Keratinocyte (primary cell): ENCODE measurements around the gene COPS8. TPM values are rescaled to one million over a fixed set of nuclear protein-coding genes. Genes with fewer than 3 reads are reported as not detected.

ENCODE experiments used
- DNase-seq: peaks from one replicate; pipeline ENCODE4 v3.0.0-alpha.2; 2011; ENCODE audit warnings: low read depth, missing footprints, low spot score
- FAIRE-seq: peaks from 2 replicates; lab custom pipeline; 2011; peaks lifted over from hg19 to GRCh38; lab: Jason Lieb, UNC
- H2AFZ ChIP-seq: 2 replicates; pipeline ENCODE4 v1.6.0; 2012; ENCODE audit warnings: low read length, control low read depth, inconsistent platforms; ENCODE audit not compliant: control insufficient read depth
- H3K27ac ChIP-seq: 2 replicates; pipeline ENCODE4 v1.5.1; 2011; ENCODE audit warnings: low read length; ENCODE audit not compliant: control insufficient read depth, insufficient read depth
- H3K27me3 ChIP-seq: 3 replicates; pipeline ENCODE4 v1.6.0; 2011; ENCODE audit warnings: low read length; ENCODE audit not compliant: control insufficient read depth, insufficient read depth; ENCODE audit errors: extremely low read depth
- H3K36me3 ChIP-seq, 2 experiments: 2 replicates in 1 of 2; 3 replicates in 1 of 2; pipeline ENCODE4 v1.5.1; 2011; ENCODE audit warnings: low read length in 2 of 2, mild to moderate bottlenecking in 1 of 2; ENCODE audit not compliant: control insufficient read depth in 2 of 2, insufficient read depth in 2 of 2; ENCODE audit errors: extremely low read depth in 1 of 2
- H3K4me1 ChIP-seq: 3 replicates; pipeline ENCODE4 v1.5.1; 2011; ENCODE audit warnings: low read length; ENCODE audit not compliant: control insufficient read depth, insufficient read depth; ENCODE audit errors: extremely low read depth
- H3K4me2 ChIP-seq: 3 replicates; pipeline ENCODE4 v1.6.0; 2011; ENCODE audit warnings: low read depth, low read length; ENCODE audit not compliant: control insufficient read depth, insufficient read depth; ENCODE audit errors: extremely low read depth
- H3K4me3 ChIP-seq, 3 experiments: fragments of 200-600 bp in 1 of 3; sonication (generic) in 1 of 3; 2 replicates in 2 of 3; 3 replicates in 1 of 3; pipeline ENCODE4 v1.5.1; 2011 to 2016; ENCODE audit warnings: low read length in 3 of 3, mild to moderate bottlenecking in 3 of 3, control low read depth in 2 of 3, inconsistent platforms in 1 of 3, low read depth in 1 of 3, mixed read lengths in 1 of 3, mixed run types in 1 of 3, moderate library complexity in 1 of 3; ENCODE audit not compliant: control insufficient read depth in 2 of 3, insufficient read depth in 2 of 3; ENCODE audit errors: extremely low read depth in 1 of 3
- H3K79me2 ChIP-seq: 2 replicates; pipeline ENCODE4 v1.6.0; 2012; ENCODE audit warnings: low read length; ENCODE audit not compliant: control insufficient read depth, insufficient read depth
- H3K9ac ChIP-seq: 3 replicates; pipeline ENCODE4 v1.6.0; 2011; ENCODE audit warnings: low read length; ENCODE audit not compliant: control insufficient read depth, insufficient read depth; ENCODE audit errors: extremely low read depth
- H3K9me1 ChIP-seq: 3 replicates; pipeline ENCODE4 v1.6.0; 2011; ENCODE audit warnings: low read length; ENCODE audit not compliant: control insufficient read depth, insufficient read depth; ENCODE audit errors: extremely low read depth
- H3K9me3 ChIP-seq: 2 replicates; pipeline ENCODE4 v1.5.1; 2012; ENCODE audit warnings: low read depth, low read length; ENCODE audit not compliant: control insufficient read depth
- H4K20me1 ChIP-seq: 3 replicates; pipeline ENCODE4 v1.6.0; 2011; ENCODE audit warnings: low read length; ENCODE audit not compliant: control insufficient read depth, insufficient read depth; ENCODE audit errors: extremely low read depth
- CTCF ChIP-seq, 3 experiments: IDR thresholded peaks in 1 of 3; conservative IDR thresholded peaks in 1 of 3; optimal IDR thresholded peaks in 1 of 3; 2 replicates in 2 of 3; 3 replicates in 1 of 3; pipeline versions ENCODE3 to v1.5.1; 2011; ENCODE audit warnings: low read length in 3 of 3, mild to moderate bottlenecking in 3 of 3, moderate library complexity in 2 of 3, control low read depth in 1 of 3, inconsistent platforms in 1 of 3; ENCODE audit not compliant: insufficient read depth in 2 of 3; ENCODE audit errors: extremely low read depth in 1 of 3
- EZH2 ChIP-seq: IDR thresholded peaks from one replicate; pipeline ENCODE4 v1.6.1; 2012; ENCODE audit warnings: inconsistent platforms, mild to moderate bottlenecking, low read length, moderate library complexity
- dilution Hi-C: fragments of 300-500 bp; cut with MboI; formaldehyde crosslinking; loops from one replicate; pipeline ENCODE4 v1.7.0; 2020; ENCODE audit warnings: low sequenced_read_pairs; ENCODE audit not compliant: extremely low pct_ligation_motif_present
- polyA plus RNA-seq, 5 experiments: library from polyadenylated mRNA; depleted of rRNA in 3 of 5; stranded (reverse) in 3 of 5; stranded (forward) in 1 of 5; unstranded in 1 of 5; fragments of >200 nt; gene quantifications; 1 replicate in 1 of 5; 2 replicates in 3 of 5; 3 replicates in 1 of 5; pipeline versions ENCODE4 v1.2.1 to v1.2.3, GENCODE V29; 2011 to 2012; ENCODE audit warnings: missing spikeins in 2 of 5, low read depth in 1 of 5, low replicate concordance in 1 of 5

The COPS8 gene
- polyA plus RNA-seq, 1 donor (not counting 4 experiments of a cell fraction or from before 2014, with no cell fraction given): 136 TPM

- DNase-seq: no peak
- Histone ChIP-seq H3K4me3 (no peak overlapping the region), H3K36me3 (no peaks in the 10 kb centered on the region), H3K79me2 (peaks cover 25% of the 10 kb centered on the region), H3K27me3 (no peaks in the 10 kb centered on the region), H3K4me2 (no peak overlapping the region), H3K9me3 (no peaks in the 10 kb centered on the region), H3K9ac (no peak overlapping the region), H3K27ac (no peak overlapping the region), H2AFZ (no peak overlapping the region), H3K4me1 (peaks cover 10% of the 10 kb centered on the region), H4K20me1 (no peaks in the 10 kb centered on the region), H3K9me1 (no peaks in the 10 kb centered on the region)
- FAIRE-seq: no peak
- no peak for TF ChIP-seq EZH2
- TF ChIP-seq CTCF (optimal IDR thresholded peaks at IDR 0.05 in 1 of 3, IDR thresholded peaks at IDR 0.05 in 1 of 3, conservative IDR thresholded peaks at IDR 0.05 in 1 of 3; ENCODE audit: extremely low read depth in 1 of 3, insufficient read depth in 2 of 3, low read length in 3 of 3): no peak
- dilution Hi-C loops: no loop called here
Measured at GRCh38 chr2:237083026-237083425, 2.7 kb upstream of the COPS8 start.

- Histone ChIP-seq H2AFZ (no peak overlapping the region), H3K4me3 (peak overlapping the region in 1 of 3 experiments; percentile 98), H4K20me1 (no peaks in the 10 kb centered on the region), H3K9ac (no peak overlapping the region), H3K4me1 (peaks cover 10% of the 10 kb centered on the region), H3K27ac (no peak overlapping the region), H3K9me1 (no peaks in the 10 kb centered on the region), H3K27me3 (no peaks in the 10 kb centered on the region), H3K79me2 (peaks cover 36% of the 10 kb centered on the region), H3K9me3 (no peaks in the 10 kb centered on the region), H3K36me3 (peaks cover 0 to 5% of the 10 kb centered on the region in 2 experiments), H3K4me2 (peak overlapping the region; percentile 90)
- TF ChIP-seq CTCF (optimal IDR thresholded peaks at IDR 0.05 in 1 of 3, IDR thresholded peaks at IDR 0.05 in 1 of 3, conservative IDR thresholded peaks at IDR 0.05 in 1 of 3; ENCODE audit: extremely low read depth in 1 of 3, insufficient read depth in 2 of 3, low read length in 3 of 3) (no peak), EZH2 (no peak)
- no peak for FAIRE-seq
- dilution Hi-C loops: no loop called here
- DNase-seq: no peak
Measured at GRCh38 chr2:237084444-237084843, 1.2 kb upstream of the COPS8 start.
